Left kidney (tissue), 2 donors: ENCODE results near the gene NUP93. TPM values are rescaled to one million over a fixed set of nuclear protein-coding genes. Genes with fewer than 3 reads are reported as not detected.

ENCODE experiments used
- DNase-seq: peaks from one replicate; pipeline ENCODE4 v3.0.0-alpha.2; 2013
- polyA plus RNA-seq: library from polyadenylated mRNA; unstranded; fragments of 120-200 nt; gene quantifications from one replicate; pipeline ENCODE4 v1.2.1, GENCODE V29; 2013; ENCODE audit not compliant: insufficient read length

Gene NUP93
- polyA plus RNA-seq, 1 donor, result 101 TPM

- DNase-seq, result no peak
These were observed 162.8 kb downstream of the NUP93 start for GRCh38 chr16:56892705-56893104.

- DNase-seq, result no peak
These were observed 164.5 kb downstream of the NUP93 start for GRCh38 chr16:56894331-56894917.

GRCh38 chr16:56895813-56896212 lies 165.9 kb downstream of the NUP93 start:
- DNase-seq, result no peak

- no peak for DNase-seq
These were observed 166.3 kb downstream of the NUP93 start for GRCh38 chr16:56896244-56896643.

GRCh38 chr16:56897026-56897799 lies 167.3 kb downstream of the NUP93 start:
- DNase-seq, result no peak

GRCh38 chr16:56898847-56899246 lies 168.9 kb downstream of the NUP93 start:
- no peak for DNase-seq

Other genes with a start within 250 kb of the NUP93 start
- gene BBS2, start 210.1 kb upstream of the NUP93 start, polyA plus RNA-seq, result 122 TPM
- not detected for gene MT4, start 165.1 kb upstream of the NUP93 start, polyA plus RNA-seq
- gene MT3, start 140.6 kb upstream of the NUP93 start, polyA plus RNA-seq, result 1.5 TPM
- gene MT2A, start 121.5 kb upstream of the NUP93 start, polyA plus RNA-seq, result 19.0 TPM
- gene MT1E, start 104.3 kb upstream of the NUP93 start, polyA plus RNA-seq, result 26.6 TPM
- gene MT1M, start 97.5 kb upstream of the NUP93 start, polyA plus RNA-seq, result 0.30 TPM
- gene MT1A, start 91.5 kb upstream of the NUP93 start, polyA plus RNA-seq, result not detected
- 0.47 TPM for gene MT1B, start 78.2 kb upstream of the NUP93 start, polyA plus RNA-seq
- gene MT1F, start 72.2 kb upstream of the NUP93 start, polyA plus RNA-seq, result 57.5 TPM
- 56.6 TPM for gene MT1G, start 62.1 kb upstream of the NUP93 start, polyA plus RNA-seq
- gene MT1H, start 60.3 kb upstream of the NUP93 start, polyA plus RNA-seq, result 15.7 TPM
- gene MT1X, start 47.7 kb upstream of the NUP93 start, polyA plus RNA-seq, result 36.2 TPM
- gene SLC12A3, start 135.1 kb downstream of the NUP93 start, polyA plus RNA-seq, result 26.3 TPM
- gene HERPUD1, start 202.0 kb downstream of the NUP93 start, polyA plus RNA-seq, result 117 TPM
- 10.2 TPM for gene CETP, start 231.8 kb downstream of the NUP93 start, polyA plus RNA-seq